Activated CD4-positive, alpha-beta T cell treated with anti-CD3 and anti-CD28 coated beads, Interleukin-2, amount 50 U/mL, for 1 hour (primary cell): ENCODE data around the gene PURA.

ENCODE experiments used
- DNase-seq: peaks from one replicate; pipeline ENCODE4 v3.0.0-alpha.2; 2020

Gene PURA

GRCh38 chr5:140110646-140110957, 3.3 kb upstream of the PURA start:
- no peak for DNase-seq

DNA sequence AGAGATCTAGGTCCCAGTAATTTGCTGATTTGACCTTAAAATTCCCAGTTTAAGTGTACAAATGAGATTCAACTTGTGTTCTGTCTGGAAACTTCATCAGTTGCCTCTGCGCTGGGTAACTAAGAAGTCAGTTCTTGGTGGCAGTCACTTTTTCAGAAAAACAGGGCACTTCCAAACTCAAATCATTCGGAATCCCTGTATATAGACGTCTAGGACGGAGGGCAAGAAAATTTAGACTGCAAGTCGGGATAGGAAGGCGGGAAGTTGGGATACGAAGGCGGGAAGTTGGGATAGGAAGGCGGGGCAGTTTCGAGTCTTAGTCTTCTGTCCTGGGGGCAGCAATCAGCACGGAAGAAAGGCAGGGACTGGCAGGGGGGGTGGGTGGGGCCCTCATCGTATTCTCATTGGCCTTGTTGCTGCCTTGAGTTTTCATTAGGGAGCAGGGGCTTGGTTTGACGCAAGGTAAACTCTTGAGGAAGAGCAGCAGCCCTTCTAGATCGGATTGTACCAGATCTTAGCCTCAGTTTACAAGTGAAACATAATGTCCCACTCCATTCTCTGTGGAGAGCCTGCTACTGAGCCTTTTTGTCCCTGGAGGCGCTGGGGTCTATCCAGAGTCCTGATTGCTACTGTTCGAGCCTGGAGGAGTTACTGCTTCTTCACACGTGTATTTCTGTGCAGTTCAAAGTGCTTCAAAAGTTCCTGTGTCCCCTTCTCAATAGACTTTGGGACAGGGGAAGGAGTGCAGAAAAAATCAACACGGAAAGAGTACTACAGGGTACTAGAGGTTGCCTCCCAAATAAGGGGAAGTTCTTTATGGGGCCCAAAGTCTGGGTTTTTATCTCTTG, 2.7 kb upstream of the PURA start:
- DNase-seq: no peak

- DNase-seq: no peak
Measured at GRCh38 chr5:140111859-140112551, 1.9 kb upstream of the PURA start.

GRCh38 chr5:140112685-140113179, 1.2 kb upstream of the PURA start:
- DNase-seq: no peak

DNA sequence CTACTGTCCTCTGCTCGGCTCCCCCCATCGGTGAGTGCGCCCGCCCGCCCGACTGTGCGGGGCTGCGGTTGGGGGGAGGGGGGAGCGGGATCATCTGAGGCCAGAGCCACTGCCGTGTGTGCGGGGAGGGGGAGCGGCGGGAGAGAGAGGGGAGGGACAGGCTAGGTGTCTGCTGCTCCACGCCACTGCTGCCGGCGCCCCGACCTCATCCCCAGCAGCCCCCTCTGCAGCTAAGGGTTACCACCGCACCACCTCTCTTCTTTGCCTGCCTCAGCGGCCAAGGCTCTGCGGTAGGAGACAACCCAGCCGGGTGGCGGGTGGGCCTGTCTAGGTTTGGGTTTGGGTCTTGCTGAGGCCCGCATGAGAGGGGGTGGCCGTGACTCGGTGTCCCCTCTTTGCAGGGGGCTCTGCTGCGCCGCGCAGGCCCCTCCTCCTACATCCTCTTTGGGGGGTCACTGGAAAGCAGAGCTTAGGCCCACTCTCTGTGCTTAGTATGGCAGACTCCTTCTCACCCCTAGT, 670 bp upstream of the PURA start:
- DNase-seq: peak; percentile 13

DNA sequence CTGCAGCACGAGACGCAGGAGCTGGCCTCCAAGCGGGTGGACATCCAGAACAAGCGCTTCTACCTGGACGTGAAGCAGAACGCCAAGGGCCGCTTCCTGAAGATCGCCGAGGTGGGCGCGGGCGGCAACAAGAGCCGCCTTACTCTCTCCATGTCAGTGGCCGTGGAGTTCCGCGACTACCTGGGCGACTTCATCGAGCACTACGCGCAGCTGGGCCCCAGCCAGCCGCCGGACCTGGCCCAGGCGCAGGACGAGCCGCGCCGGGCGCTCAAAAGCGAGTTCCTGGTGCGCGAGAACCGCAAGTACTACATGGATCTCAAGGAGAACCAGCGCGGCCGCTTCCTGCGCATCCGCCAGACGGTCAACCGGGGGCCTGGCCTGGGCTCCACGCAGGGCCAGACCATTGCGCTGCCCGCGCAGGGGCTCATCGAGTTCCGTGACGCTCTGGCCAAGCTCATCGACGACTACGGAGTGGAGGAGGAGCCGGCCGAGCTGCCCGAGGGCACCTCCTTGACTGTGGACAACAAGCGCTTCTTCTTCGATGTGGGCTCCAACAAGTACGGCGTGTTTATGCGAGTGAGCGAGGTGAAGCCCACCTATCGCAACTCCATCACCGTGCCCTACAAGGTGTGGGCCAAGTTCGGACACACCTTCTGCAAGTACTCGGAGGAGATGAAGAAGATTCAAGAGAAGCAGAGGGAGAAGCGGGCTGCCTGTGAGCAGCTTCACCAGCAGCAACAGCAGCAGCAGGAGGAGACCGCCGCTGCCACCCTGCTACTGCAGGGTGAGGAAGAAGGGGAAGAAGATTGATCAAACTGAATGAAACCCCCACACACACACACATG, 654 bp downstream of the PURA start:
- DNase-seq: peak; percentile 23

DNA sequence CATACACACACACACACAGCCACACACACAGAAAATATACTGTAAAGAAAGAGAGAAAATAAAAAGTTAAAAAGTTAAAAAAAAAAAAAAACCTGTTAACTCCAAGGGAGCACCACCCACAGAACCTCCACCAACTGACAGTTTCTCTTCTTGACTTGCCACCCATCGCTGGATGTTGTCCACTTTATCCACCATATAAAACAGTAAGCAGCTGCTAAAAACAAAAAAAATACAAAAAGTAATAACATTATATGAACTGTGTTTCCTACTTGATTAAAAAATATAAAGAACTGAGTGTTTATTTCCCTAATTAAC, 1.2 kb downstream of the PURA start:
- no peak for DNase-seq

DNA sequence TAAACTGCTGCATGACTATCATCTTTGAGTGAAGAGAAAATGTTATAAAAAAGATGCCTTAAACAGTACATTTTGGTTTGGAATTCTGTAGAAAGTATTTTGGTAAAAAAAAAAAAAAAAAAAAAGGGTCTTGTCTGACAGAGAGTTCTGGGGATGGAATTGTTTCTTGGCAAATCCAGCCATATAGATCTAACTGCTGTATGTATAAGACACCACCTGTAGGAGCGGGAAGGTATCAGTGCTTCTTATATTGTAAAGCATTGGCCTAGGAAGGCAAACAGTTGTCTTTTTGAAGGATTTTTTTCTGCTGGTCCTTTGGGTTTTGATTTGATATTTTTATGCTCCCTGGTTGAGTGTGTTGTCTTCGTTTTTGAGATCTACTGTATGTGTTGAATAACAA, 2.8 kb downstream of the PURA start:
- no peak for DNase-seq

DNA sequence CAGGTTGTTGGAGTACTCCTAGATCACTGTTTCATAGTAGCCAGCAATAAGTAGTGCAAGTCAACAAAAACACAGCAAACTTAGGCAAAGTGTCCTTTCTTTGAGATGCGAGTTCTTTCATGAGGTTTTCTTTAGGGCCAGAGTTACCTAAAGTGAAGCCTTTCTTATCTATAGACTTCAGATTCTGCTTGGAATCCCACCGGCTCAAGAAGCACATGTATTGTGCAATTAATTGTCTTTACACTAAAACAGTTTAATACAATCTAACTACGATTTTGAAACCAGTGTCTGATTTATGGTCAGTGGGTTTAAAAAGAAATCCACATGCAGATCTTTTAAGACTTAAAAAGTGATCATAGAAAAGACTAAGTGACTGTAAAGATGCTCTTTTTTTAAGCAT, 3.6 kb downstream of the PURA start:
- no peak for DNase-seq

DNA sequence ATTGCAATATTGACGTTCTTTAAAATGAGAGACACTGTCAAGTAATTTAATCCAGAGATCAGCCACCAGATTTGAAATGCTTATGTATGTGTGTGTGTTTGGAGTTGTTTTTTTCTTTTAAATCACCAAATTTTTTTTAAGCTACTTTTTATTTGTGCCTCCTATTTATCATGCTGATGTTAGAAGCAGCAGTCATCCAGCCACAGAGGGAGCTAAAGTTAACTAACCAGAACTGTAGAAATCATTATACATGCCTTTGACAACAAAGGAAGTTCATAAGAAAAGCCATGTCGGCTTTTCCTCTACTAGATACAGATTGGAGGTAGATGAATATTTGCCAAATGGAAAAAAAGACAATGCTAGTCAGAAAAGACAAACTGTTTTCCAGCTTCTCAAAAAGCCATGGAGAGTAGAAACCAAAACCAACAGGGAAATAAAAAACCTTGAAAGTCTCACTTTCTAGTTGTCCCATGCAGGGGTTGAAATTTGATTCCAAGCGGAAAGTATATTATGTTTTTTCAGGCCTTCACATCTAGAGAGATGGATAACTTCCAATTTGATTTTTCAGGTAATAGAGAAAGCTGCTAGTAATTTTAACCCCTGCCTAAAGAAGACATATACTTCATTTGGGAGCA, 4.5 kb downstream of the PURA start:
- no peak for DNase-seq

GRCh38 chr5:140125637-140126036, 11.7 kb downstream of the PURA start, which contains the start of gene IGIP:
IGIP (plus strand) TSS chr5:140125937; CDS start chr5:140128477, 2,540 bp downstream.
- DNase-seq: no peak

DNA sequence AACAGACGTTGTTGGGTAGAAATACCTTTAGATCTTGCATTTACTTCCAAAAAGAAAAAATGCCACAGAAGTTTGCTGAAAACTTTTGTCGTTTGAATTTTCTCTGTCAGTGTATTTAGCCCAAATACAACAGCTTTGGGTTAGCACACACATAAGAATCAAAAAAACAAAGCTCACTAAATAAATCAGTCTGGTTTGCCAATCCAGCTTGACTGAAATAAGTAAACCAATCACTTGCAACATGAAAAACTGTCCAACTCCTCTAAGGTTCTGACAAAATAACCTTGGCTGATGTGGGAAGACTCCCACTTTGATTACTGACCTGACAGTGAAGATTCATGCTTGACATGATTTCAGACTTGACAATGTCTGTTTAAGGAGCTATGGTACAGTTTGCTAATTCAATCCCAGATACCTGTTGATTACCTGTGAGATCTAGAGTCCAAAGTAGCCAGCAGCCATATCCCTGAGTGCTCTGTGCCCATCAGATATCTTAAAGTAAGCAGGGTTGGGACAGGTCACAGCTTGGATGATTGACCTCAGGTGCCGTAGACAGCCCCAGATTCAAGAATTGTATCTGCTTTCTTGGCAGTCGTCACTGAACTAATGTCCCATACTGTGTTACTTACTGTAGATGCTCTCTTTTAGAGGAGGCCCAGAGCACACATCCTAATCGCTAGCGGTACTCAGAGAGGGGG, 12.6 kb downstream of the PURA start:
- DNase-seq: no peak

GRCh38 chr5:140128376-140128775, 14.5 kb downstream of the PURA start:
- DNase-seq: no peak

- DNase-seq: no peak
Measured at GRCh38 chr5:140130949-140131733, 17.2 kb downstream of the PURA start.

DNA sequence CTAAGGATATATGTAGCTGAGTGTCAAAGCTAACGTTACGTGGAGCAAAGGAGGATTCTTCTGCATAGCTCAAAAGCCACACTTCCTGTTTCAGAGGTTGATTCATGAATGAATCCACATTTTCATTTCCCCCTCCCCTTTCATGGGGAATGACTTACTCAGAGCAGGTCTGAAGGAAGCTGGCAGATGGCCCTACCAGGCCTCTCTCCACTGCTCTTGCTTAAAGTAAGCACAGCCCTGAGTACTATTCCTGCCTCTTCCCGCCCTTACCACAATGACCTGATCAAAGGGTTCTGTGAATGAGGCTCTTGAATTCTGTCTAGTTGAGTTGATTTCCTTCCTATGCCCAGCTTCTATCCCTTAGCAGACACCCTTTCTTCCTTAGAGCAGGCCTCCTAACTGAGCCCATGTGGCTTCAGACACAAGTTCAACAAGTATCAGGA, 18.1 kb downstream of the PURA start:
- DNase-seq: no peak

- DNase-seq: no peak
Measured at GRCh38 chr5:140133514-140134167, 19.7 kb downstream of the PURA start.

DNA sequence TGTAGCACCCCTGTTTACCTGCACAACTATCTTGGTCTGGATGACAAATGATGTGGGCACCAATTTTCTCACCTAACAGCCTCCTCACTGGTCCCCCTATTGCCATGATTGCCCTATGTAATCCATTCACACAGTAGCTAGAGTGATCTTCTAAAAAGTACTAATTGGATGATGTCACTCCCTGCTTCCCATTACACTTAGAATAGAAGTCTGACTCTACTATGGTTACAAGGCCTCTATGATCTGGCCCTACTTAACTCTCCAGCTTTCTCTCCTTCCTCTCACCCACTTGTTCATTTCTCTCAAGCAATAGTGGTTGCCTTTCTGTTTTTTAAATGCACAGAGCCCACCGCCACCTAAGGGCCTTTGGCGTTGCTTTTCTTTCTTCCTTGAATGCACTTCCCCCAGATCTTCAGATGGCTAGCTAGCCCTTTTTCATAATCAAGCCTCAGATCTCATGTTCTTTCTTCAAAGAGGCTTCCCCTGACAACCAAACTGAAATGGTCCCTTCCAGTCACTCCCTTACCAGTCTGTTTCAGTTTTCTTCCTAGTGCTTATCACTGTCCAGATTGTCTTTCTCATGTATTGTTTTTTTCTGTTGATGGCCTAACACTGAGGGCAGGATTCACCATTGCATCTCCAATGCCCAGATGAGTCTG, 20.5 kb downstream of the PURA start:
- no peak for DNase-seq

- no peak for DNase-seq
Measured at GRCh38 chr5:140135127-140135526, 21.2 kb downstream of the PURA start.

- no peak for DNase-seq
Measured at GRCh38 chr5:140136624-140137023, 22.7 kb downstream of the PURA start.

DNA sequence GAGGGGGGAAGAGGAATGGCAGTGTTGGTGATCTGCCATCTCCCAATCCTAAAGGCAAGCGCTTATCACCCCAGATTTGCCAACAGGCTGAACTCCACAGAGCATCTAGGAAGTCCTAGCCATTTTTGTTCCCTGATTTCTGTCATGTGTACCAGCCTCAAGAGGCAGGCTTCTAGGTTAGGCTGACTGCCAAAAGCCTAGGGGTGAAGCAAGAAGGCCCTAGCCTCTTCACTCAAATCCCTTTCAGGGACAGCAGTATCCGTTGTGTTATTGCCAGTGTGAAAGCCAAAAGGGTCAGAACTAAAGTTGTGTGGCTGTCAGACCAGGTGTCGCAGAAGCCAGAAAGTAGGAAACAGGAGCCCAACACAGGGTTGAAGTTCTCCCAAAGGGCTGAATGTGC, 26.5 kb downstream of the PURA start:
- no peak for DNase-seq
